Adrenal gland (tissue), 12 donors: ENCODE measurements around the gene PRRG3. TPM values are rescaled to one million over a fixed set of nuclear protein-coding genes. Genes with fewer than 3 reads are reported as not detected.

ENCODE experiments used
- DNase-seq, 7 donors: peaks; one replicate each; pipeline ENCODE4 v3.0.0-alpha.2; 2019 to 2020
- H3K27ac ChIP-seq, 5 donors: fragments of 200-600 bp; sonication (generic) in 4 of 5; 1 replicate in 3 of 5; 2 replicates in 2 of 5; pipeline versions ENCODE4 v1.5.1 to v1.8.0; 2016 to 2020; ENCODE audit warnings: mild to moderate bottlenecking in 1 of 5
- H3K27me3 ChIP-seq: fragments of 200-600 bp; 2 replicates; pipeline ENCODE4 v1.8.0; 2021
- H3K36me3 ChIP-seq, 2 donors: fragments of 200-600 bp; replicated peaks in 1 of 2; 1 replicate in 1 of 2; 2 replicates in 1 of 2; pipeline versions ENCODE4 v1.5.1 to v1.8.0; 2018 to 2022
- H3K4me1 ChIP-seq, 2 donors: fragments of 200-600 bp; replicated peaks in 1 of 2; 1 replicate in 1 of 2; 2 replicates in 1 of 2; pipeline versions ENCODE4 v1.5.1 to v1.8.0; 2018 to 2021
- H3K4me3 ChIP-seq, 4 donors: fragments of 200-600 bp; sonication (generic) in 3 of 4; one replicate each; pipeline ENCODE4 v1.5.1; 2016 to 2018
- H3K9me3 ChIP-seq, 3 donors: fragments of 200-600 bp; sonication (generic) in 1 of 3; replicated peaks in 1 of 3; 1 replicate in 2 of 3; 2 replicates in 1 of 3; pipeline versions ENCODE4 v1.5.1 to v1.8.0; 2016 to 2021
- POLR2A ChIP-seq, 2 donors: fragments of 450-650 bp; IDR thresholded peaks; one replicate each; pipeline ENCODE4 v1.6.1; 2017; ENCODE audit warnings: antibody characterized with exemption in 2 of 2, mild to moderate bottlenecking in 2 of 2, moderate library complexity in 1 of 2
- WGBS, 4 donors: extraction: QIAGEN DNeasy Blood & Tissue Kit in 2 of 4; methylation state at CpG; one replicate each; pipeline versions ENCODE4 v1.1.5 to v1.1.7; 2013 to 2017; 5-methylcytosine and 5-hydroxymethylcytosine counted together
- intact Hi-C, 2 donors: fragments of 100-400 bp; cut with DNase I; formaldehyde crosslinking; loops; one replicate each; pipeline versions ENCODE4 v1.14.1 to v1.15.0; 2022 to 2023
- polyA plus RNA-seq, 3 donors: library from polyadenylated mRNA; stranded (reverse); fragments of 200-250 nt in 2 of 3; fragments of 350-450 nt in 1 of 3; fragmentation: Illumina TruSeq in 1 of 3; extraction: RNeasy Lipid Tissue Mini Kit (QIAGEN cat#74804) in 1 of 3; gene quantifications; one replicate each; pipeline ENCODE4 v1.2.3, GENCODE V29; 2013 to 2014
- total RNA-seq, 9 donors: library from RNA; depleted of rRNA in 4 of 9; stranded (reverse); fragments of >200 nt in 4 of 9; fragments of 120-200 nt in 1 of 9; fragmentation: NEBNext Ultra II Directional in 1 of 9; extraction: Animal tissue kit (Norgen Biotek cat#: 25700) in 1 of 9; gene quantifications; one replicate each; pipeline versions ENCODE4 v1.1.0 to v1.2.4, GENCODE V29; 2013 to 2023
- TF ChIP-seq, protein P1 (sequence below), 6 experiments: fragments of 450-650 bp in 4 of 6; fragments of 200-600 bp in 2 of 6; sonication (generic) in 1 of 6; IDR thresholded peaks; 1 replicate in 5 of 6; 2 replicates in 1 of 6; pipeline versions ENCODE4 v1.5.1 to v1.8.0; 2016 to 2021; ENCODE audit warnings: antibody characterized with exemption in 6 of 6, mild to moderate bottlenecking in 2 of 6, moderate library complexity in 1 of 6
- donor health status: healthy with polysubstance abuse.
- donor health status: Bipolar disorder and iron deficiency.
- donor health status: DM: yes; HTN: yes; CAD: no.
- donor health status: DM: no; HTN: no; CAD: no.
- donor health status: DM: no; HTN: no; CAD: no.
- donor health status: DM: yes; HTN: yes; CAD: no.

The PRRG3 gene
- total and polyA plus RNA-seq, 12 donors = under 0.01 to 8.7 (median 0.26) TPM; not detected in 1

DNA sequence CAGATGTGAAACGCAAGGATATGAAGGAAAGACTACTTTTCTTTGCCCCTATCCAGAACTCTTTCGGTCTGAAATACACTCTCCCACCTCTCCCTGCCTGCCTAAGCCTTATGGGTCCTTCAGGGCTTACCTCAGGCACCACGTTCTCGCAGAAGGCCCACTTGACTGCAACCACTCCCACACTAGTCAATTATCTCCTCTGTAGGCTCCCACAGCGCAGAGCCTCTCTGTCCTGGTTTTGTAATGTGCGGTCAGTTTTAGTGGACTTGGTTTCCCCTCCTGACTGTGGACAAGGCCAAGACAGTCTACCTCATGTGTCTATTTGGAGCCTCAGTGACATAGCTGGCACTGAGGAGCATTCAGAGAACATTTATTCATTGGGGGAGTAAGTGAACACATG lies 50.4 kb downstream of the PRRG3 start:
- WGBS, 4 donors = 69 to 86% (median 77%) methylated on average over 5 to 6 of the region's 6 CpGs
- H3K36me3 ChIP-seq = no peaks in the 10 kb centered on the region
- H3K27ac ChIP-seq = no peak overlapping the region
- no peak for TF ChIP-seq POLR2A (IDR thresholded peaks at IDR 0.05)
- TF ChIP-seq, protein P1, sequence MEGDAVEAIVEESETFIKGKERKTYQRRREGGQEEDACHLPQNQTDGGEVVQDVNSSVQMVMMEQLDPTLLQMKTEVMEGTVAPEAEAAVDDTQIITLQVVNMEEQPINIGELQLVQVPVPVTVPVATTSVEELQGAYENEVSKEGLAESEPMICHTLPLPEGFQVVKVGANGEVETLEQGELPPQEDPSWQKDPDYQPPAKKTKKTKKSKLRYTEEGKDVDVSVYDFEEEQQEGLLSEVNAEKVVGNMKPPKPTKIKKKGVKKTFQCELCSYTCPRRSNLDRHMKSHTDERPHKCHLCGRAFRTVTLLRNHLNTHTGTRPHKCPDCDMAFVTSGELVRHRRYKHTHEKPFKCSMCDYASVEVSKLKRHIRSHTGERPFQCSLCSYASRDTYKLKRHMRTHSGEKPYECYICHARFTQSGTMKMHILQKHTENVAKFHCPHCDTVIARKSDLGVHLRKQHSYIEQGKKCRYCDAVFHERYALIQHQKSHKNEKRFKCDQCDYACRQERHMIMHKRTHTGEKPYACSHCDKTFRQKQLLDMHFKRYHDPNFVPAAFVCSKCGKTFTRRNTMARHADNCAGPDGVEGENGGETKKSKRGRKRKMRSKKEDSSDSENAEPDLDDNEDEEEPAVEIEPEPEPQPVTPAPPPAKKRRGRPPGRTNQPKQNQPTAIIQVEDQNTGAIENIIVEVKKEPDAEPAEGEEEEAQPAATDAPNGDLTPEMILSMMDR (IDR thresholded peaks at IDR 0.05) = no peak
- no peak overlapping the region for H3K4me3 ChIP-seq
- intact Hi-C loops = no loop called here
- H3K27me3 ChIP-seq = peaks cover 14% of the 10 kb centered on the region
- no peaks in the 10 kb centered on the region for H3K4me1 ChIP-seq
- DNase-seq = no peak
- H3K9me3 ChIP-seq = no peaks in the 10 kb centered on the region

- Histone ChIP-seq H3K27me3 (peaks cover 20% of the 10 kb centered on the region), H3K4me1 (no peaks in the 10 kb centered on the region), H3K9me3 (no peaks in the 10 kb centered on the region), H3K36me3 (no peaks in the 10 kb centered on the region), H3K27ac (no peak overlapping the region), H3K4me3 (no peak overlapping the region)
- 42 to 64% (median 54%) methylated on average over 2 of the region's 2 CpGs for WGBS, 4 donors
- no peak for DNase-seq
- intact Hi-C loops = no loop called here
- TF ChIP-seq, protein P1 (IDR thresholded peaks at IDR 0.05) = no peak
- TF ChIP-seq POLR2A (IDR thresholded peaks at IDR 0.05) = no peak
These were observed 51.2 kb downstream of the PRRG3 start for GRCh38 chrX:151746502-151746901.

DNA sequence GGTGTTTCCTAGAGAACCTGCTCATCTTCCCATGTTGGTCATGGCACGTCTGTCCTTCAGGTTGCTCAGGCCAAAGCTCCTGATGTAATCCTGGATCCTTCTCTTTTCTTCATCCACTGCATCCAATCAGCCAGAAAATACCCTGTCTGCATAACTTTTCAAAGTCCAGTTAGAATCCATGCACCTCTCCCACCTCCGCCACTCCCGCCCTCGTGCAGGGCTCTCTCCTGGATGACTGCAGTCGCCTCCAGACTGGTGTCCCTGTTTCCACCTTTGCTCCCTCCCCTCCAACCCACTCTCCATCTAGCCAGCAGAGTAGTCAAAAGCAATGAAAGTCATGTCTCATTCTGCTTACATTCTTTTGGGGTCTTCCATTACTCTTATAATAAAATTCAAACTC lies 55.3 kb downstream of the PRRG3 start:
- intact Hi-C loops = loop anchor here (5.0 to 10.0 kb wide), 2 partner anchors 884 to 887 kb away; partner anchors contain the start of gene GABRQ (in 2 of the 2)
- no peak for TF ChIP-seq POLR2A (IDR thresholded peaks at IDR 0.05)
- TF ChIP-seq, protein P1 (IDR thresholded peaks at IDR 0.05) = no peak
- H3K4me1 ChIP-seq = no peaks in the 10 kb centered on the region
- H3K4me3 ChIP-seq = no peak overlapping the region
- 83 to 93% (median 89%) methylated on average over 5 of the region's 5 CpGs for WGBS, 4 donors
- no peaks in the 10 kb centered on the region for H3K9me3 ChIP-seq
- H3K27me3 ChIP-seq = peaks cover 32% of the 10 kb centered on the region
- no peak for DNase-seq
- H3K27ac ChIP-seq = no peak overlapping the region
- H3K36me3 ChIP-seq = no peaks in the 10 kb centered on the region

DNA sequence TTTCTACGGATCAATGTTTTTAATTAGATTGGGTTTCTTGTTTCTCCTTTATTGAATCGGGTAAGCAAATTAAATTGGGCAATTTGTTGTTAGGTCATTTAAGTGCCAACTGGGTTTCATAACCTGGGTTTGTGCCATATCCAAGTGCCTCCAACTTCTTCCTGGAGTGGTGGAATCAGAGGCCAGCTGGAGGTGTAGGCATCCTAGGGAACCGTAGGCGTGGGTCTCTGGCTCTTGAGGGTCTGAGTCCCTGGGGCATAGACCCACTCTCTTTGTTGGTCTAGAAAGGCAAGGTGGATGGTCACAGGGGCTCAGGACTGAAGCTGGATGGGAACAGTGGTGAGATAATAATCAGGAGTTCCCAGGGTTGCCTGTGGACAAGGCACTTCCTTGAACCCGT lies 57.6 kb downstream of the PRRG3 start:
- no peaks in the 10 kb centered on the region for H3K4me1 ChIP-seq
- peaks cover 32% of the 10 kb centered on the region for H3K27me3 ChIP-seq
- DNase-seq = no peak
- no peaks in the 10 kb centered on the region for H3K36me3 ChIP-seq
- H3K4me3 ChIP-seq = no peak overlapping the region
- WGBS, 4 donors = 42 to 70% (median 56%) methylated on average over 2 to 5 of the region's 5 CpGs
- intact Hi-C loops = loop anchor here (5.0 to 10.0 kb wide), 2 partner anchors 882 to 884 kb away; partner anchors contain the start of gene GABRQ (in 2 of the 2)
- H3K9me3 ChIP-seq = no peaks in the 10 kb centered on the region
- H3K27ac ChIP-seq = no peak overlapping the region
- no peak for TF ChIP-seq POLR2A (IDR thresholded peaks at IDR 0.05)
- TF ChIP-seq, protein P1 (IDR thresholded peaks at IDR 0.05) = no peak
